DMS79 treated with DMSO at 0.1 percent for 48 hours (cell line): ENCODE results near the gene GDF9.

Source experiments
- DNase-seq: peaks from one replicate; lab custom pipeline; 2025; lab: John Stamatoyannopoulos, UW

Gene GDF9

DNA sequence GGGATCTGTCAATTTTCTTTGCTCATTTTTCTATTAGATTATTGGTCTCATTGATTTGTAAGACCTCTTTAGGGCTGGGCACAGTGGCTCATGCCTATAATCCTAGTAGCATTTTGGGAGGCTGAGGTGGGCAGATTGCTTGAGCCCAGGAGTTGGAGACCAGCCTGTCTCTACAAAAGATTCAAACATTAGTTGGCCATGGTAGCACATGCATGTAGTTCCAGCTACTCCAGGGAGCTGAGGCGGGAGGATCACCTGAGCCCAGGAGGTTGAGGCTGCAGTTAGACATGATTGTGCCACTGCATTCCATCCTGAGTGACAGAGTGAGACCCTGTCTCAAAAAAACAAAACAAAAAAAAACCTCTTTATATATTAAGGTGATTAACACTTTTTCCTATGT lies 29.4 kb downstream of the GDF9 start:
- no peak for DNase-seq

DNA sequence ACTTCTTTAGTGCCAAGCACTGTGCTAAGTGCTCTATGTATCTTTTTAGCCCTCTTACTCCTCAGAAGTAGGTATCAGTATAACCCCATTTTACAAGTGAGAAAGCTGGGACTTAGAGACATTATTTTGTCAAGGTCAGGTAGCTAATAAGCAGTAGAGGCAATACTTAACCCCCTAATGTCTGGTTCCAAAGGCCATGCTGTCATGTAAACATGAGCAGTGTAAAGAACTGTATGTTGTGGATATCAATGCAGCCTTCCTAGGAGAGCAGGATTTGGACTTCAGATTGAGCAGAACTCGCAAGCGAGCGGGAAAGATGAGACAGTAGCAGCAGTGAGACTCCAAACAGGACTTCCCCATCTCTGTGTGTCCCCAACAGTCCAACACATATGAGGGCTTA lies 32.2 kb downstream of the GDF9 start:
- no peak for DNase-seq

DNA sequence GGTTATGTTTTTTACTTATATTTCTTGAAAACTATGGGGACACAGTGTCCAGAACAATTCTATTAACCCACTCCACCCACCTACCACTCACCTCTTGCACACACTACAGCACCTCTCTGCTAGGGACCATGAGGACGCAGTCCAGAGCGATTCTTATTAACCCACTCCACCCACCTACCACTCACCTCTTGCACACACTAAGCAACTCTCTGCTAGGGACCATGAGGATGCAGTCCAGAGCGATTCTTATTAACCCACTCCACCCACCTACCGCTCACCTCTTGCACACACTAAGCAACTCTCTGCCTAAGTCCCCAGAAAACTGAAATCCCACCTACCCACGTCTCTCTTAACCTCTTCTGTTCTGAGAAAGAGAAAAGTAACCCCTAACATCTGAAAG lies 33.7 kb downstream of the GDF9 start:
- no peak for DNase-seq

DNA sequence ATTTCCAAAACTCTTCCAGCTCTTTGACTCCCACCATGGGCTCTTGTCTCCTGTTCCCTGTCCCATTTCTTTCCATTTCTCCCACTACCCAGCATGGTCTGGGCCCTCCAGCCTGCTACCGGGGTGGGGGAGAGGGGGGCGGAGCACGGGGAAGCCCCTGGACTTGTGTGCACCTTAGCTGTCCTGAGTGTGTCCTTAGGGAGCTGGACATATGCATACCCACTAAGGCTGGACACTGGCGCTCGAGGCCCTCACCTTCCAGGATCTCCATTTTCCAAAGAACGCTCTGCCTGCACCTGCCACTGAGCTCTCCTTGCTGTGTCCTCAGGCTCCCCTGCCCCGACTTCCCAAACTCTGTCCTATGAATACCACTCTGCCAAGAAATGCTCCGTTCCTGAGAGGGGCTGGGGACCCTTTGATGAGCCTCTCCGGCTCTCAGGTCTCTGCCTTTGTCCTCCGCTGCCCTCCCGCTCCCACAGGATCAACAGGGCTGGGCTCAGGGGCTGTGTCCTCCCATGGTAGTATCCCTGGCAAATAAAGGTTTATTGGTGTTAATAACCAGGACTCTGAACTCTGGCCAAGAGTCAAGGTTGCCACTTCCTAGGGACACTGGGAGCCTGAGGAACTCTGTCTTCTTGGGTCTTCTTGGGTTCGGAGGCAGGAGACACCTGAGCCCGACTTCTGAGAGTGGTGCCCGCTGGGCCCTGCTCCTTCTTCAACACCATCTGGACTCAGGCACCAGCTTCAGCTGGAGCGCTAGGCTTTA lies 35.0 kb downstream of the GDF9 start:
- DNase-seq = no peak

DNA sequence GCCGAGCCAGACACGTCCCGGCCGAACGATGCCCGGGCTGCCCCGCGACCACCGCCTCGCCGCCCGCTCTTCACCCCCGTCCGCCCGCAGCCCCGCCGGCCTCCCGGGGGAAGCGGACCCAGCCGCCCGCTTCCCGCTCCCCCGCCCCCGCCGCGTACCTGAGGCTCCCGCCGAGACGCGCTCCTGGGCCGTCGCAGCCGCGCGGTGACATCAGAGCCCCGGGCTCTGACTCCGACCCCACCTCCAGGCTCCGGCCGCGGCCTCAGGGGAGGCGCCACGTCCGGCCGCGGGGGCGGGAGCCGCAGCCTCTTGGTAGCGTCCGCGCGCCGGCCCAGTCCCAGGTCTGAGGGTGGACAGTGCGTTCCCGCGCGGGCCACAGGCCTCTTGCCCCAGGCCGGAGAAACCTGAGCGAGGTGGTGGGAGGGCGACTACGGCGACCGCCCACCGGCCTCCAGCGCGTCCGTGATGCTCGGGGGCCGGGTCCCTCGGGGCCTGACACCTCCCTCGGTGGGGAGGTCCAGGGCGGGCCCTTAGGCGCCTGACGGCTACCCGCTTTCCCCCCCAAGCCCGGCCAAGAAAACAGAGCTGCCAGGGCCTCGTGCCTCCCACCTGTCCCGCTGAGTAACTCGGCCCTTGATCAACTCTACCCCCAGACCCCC lies 35.7 kb downstream of the GDF9 start, which contains the start of gene SHROOM1:
SHROOM1 (minus strand) TSS at position 212 of the 659 bp plus-strand sequence. CDS start 4,507 bp downstream, outside the sequence.
- peak; percentile 2 for DNase-seq

DNA sequence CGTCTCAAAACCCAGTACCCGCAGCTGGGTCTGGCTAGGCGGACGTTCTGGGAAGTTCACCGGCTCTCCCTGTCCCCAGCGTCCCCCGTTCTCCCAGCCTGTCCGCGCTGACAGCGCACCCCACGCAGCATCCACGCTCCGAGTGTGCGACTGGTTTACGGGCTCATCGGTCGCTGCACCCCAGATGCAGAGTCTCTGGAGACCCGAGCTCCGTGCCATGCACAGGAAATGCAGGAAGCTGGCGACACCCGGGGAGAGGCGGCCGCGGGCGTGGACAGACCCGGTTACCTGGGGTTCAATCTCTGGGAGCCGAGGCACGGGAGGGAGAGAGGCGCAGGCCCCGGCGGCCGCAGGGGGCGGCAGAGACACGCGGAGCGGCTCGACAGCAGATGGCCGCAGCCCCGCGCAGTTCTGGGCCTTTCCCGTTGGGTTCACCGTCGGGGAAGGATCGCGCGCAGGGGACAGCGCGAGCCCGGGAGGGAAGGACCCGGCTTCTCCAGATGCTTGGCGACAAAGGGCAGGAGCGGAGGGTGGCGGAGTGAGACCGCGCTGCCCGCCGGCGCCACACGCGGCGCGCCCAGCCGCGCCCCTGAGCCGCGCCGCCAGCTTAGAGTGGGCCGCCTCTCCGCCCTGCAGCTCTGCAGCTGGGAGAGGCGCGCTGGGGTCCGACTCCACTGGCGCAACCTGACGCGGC lies 36.4 kb downstream of the GDF9 start:
- peak; percentile 31 for DNase-seq

DNA sequence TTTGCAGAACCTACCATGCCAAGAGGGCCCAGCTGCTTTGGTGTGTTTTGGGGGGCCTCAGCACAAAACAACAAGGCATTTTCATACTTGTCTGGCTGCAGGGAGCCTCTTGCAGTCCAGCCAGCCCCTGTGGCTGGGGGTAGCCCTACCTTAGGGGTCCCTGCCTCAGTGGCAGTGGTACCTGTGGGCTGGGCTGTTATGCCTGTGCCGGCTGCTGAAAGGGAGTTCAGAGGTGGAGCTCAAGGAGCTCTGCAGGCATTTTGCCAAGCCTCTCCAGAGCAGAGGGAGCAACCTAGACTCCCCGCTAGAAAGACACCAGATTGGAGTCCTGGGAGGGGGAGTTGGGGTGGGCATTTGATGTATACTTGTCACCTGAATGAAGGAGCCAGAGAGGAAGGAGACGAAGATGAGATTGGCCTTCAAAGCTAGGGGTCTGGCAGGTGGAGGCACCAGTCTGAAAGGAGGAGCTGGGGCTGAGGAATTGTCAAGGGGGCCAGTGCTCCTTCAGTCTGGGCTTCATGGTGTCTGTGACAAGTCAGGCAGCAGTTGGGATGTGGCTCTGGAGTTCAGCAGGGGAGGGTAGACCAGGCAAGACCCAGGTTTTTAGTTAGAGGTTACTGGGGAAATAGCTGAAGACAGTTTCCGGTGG lies 37.3 kb downstream of the GDF9 start:
- DNase-seq = peak; percentile 14

DNA sequence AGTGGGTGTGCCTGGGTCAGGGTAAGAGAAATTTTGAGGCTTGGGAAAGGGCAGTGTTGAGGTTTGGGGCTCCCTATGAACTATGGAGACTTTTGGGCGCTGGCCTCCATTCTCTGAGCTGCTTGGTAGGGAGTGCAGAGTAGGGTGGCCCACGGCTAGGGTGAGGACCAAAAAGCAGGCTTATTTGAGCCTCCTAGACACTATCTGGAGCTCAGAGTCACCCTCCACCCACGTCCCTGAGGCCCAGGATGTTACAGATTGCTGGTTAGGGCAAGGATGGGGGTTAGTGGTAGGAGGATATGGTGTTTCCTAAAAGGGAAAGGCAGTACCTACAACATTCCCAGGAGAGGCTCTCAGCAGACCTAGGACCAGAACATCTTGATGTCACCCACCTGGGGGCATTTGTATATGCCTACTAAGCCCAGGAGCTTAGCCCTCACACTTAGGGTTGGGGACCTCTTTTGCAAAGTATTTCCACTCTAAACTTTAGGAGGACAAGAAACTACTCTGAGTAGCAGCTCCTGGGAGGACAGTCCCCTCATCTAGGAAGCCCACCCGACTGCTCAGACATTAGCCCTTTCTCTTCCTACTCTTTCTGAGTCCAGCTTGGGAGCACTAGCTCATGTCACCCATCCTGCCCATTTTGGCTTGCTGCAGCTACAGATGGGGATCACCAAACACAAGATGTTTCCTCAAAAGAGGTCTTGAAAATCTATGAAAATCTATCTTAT lies 38.2 kb downstream of the GDF9 start:
- DNase-seq = no peak

DNA sequence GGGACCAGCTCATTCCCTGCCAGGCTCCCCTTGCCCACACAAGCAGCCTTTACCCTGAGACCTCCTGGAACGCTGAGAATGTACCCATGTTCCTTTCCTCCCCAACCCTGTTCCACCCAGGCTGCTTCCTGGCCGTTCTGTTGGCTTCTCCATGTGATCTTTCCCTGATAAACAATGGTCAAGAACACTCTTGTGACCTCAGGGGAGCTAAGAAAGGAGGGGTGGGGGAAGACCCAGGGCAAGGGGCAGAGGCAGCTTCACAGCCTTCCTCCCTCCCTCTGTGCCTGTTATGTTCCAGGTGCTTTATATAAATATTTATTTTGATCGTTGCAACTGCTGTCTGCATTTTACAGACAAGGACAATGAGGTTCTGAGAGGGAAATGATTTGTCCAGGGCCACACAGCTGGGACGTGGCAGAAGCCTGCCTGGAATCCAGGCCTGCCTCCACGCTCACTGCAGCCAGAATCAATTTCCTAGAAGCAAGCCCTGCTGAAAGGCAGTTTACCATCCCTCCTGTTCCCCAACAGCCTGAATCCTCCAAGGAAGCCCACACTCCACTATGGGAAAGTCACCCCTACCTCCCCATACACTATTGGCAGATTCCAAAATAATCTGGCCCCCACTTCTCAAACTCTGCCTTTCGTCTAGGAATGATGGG lies 39.7 kb downstream of the GDF9 start:
- no peak for DNase-seq

DNA sequence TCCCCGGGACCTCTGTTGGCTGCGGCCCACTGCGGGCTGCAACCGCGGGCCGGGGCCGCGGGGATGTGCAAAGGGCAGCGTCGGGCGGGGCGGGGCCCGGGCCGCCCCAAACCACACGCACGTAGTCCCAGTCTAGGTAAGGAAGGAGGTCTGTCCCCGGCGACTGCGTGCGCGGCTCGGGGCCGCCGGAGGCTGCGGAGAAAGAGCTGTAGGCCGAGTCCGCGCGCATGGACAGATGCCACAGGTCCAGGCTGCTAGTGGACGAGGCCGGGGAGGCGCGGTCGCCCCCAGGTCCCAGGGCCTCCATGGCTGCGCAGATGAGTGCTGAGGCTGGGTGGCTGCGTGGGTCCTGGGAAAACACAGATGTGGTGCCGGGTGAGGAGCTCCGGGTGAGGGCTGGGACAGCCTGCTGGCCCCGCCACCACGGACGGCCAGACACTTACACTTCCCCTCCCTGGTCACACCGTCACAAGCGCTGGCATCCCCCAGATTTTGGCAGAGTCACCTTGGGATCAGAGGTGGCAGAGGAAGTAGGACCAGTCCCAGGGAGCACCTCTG lies 40.4 kb downstream of the GDF9 start:
- no peak for DNase-seq

DNA sequence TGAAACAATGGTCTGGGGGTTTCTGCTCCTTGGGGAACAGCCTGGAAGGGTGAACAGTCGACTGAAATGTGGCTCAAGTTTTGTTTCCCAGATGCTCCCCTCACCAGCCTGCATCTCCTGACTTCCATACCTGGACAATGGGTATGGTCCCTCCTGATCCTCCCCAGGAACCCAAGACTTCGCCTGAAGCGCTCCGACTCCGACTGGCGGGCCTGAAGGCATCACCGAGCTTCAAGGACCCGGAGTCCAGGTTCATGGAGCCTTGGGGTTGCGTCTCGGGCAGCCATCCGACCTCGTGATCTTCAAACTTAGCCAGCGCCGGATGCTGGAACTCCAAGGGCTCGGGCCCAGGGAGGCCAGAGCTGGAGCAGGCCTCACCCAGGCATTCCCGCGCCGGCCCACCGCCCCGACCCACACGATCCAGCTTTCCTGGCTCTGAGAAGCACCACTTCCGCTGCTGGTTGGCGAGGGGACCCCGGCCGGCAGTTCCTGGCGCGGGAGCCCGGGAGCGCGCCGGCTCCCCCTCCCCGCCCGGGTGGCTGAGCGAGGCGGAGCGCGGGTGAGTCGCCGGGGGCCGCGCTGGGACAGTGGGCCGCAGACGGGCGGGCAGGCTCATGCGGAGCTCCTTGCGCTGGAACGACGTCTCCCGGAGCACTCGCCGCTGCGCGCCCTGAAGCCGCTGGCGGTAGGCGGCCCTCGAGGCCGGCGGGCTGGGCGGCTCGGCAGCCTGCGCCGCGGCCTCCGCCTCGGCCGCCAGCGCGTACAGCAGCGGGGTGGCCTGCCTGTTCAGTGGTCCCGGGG lies 41.0 kb downstream of the GDF9 start:
- no peak for DNase-seq

DNA sequence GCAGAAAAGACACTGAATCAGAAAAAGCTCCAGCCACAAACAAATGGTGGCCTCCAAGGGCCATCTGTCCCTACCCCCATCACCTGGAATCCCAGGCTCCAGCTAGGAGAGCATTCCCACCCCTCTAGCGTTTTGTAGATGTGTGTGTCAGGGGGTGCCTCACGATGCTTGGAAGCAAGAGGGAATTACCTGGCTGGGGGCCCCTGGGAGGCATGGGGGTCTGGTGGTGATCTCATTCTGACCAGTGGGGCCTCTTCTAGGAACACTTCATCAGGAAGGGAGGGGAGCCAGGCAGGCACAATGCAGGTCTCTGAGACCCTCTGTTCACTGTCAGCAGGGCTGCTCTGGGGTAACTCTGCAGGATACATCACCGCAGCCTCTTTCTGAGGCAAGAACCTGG lies 41.8 kb downstream of the GDF9 start:
- no peak for DNase-seq

DNA sequence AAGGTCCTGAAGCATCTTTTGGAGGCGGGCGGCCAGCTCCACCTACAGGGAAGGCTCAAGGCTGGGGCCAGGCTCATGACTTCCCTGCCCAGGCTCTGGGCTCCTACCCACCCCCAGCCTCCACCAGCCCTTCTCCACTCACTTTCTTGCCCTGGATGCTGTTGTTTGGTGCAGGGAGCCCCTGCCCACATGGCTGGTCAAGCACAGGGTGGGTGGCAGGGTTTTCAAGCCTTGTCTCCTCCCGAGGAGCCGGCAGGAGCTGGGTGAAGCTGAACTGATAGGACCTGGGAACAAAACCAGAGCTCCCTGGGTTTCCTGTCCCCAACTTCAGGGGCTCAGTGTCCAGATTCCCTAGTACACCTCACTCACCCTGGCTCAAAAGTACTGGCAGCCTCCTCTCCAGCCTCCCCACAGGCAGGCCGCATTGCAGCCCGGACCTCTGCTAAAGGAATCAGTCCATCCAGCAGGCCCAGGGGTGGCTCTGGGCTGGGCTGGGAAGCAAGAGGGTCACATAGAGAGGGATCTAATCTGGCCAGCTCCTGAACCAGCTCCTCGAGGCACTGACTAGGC lies 42.7 kb downstream of the GDF9 start:
- no peak for DNase-seq

DNA sequence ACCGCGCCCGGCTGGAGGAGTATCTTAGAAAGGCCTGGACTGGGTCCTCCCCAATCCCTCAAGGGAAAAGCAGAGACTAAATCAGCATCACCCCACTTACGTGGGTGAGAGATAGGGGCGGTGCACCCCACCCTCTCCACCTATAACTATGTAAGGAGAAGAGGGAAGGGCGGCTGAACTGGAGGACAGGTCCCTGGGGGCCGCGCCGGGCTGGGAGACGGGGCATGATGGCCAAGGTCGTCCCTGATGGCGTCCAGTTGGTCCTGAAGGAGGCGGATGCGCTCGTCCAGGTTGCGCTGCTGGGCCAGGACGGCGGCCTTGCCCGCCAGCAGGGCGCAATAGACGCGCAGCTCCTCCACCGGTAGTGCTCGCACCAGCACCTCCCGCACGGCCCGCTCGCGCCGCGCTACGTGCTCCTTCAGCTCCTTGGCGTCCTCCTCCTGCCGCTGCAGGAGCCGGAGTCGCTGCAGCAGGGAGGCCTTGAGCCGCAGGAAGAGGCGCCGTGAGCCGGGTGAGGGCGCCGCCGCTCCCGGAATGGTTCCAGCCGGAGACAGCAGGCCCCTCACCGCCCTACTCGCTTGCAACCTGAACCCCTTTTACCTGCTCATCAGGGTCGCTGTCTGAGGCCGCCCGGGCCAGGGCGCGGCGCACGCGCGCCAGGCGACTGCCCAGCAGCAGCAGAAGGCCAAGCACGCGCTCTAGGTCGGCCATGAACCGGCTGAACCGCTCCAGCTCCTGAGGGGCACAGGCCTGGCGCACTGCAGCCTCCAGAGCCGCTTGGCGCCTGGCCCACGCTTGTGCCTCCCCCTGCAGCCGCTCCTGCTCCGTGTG lies 43.4 kb downstream of the GDF9 start:
- DNase-seq = no peak

DNA sequence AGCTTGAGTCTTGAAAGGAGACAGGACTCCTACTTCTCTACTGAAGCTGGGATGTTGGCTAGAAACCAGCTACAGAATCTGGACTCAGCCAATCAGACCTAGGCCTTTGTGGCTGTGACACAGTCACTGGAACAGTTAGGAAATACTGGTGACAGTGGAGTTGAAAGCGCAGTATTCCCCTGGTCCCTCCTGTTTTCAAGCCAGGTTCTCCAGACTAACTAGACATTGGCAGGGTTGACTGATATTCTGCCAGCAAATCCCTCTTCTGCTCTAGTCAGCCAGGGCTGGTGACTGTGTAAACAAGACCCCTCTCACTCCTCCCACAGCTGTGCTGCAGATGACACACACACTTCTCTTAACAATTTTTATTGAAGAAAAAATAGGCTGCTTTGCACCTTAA lies 44.5 kb downstream of the GDF9 start:
- DNase-seq = peak; percentile 37

DNA sequence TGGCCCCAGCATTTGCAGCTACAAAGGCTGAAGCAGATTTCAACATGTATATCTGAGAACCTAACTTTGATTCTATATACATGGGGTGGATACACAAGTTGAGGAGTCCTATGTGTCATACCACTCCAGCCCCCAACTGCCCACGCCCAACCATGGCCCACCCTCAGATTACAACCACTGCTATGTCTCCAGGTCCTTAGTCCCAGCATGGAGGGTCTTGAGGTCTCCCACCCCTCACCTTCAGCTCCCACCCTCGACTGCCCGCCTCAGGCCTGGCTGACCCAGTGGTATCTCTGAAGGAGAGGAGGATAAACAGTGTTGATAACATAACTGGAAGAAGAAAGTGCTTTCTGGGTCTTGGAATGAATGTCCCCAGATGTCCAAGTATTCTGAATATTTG lies 44.9 kb downstream of the GDF9 start:
- DNase-seq = no peak

DNA sequence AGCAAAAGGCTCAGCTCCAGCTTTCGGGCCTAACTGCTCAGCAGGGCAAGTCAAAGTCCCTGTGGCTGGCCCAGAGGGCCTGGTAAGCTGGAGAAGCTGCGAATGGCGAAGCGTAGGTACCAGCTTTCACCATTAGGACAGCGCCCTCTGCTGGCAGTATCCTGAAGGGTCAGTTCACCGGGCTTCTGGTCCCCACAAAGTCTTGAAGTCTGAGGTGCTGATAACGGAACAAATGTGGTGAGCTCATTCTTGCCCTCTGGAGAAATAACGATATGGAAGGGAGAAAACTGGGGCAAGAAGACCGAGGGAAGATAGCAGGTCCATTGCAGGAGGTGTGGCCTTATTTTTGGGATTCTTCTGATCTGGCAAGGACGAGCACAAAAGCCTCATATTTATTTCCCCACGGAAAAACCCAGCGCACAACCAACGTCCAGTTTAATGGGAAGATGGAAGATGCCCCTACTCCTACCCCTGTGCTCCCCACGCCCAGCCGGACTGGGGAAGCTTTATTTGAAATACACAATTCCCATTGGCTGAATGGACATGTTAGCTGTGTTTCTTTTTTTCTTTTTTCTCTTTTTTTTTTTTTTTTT lies 46.0 kb downstream of the GDF9 start:
- DNase-seq = peak; percentile 5

DNA sequence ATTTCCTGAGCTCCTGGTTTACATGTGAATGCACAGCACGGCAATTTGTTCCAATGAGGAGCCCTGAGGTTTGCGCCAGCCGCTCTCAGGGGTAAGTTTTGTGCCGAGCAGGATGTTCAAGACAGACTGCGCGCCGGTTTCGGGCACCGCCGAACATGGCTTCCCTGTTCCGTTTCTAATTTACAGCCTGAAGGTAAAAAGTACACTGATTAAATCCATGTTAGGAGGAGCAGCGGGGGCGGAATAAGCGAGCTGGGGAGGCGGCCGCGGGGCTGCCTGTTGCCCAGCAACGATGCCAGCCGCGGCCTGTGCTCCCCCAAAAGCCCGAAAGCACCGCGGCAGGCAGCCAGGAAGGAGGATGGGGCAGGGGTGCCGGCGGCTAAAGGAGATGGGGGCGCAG lies 46.8 kb downstream of the GDF9 start:
- no peak for DNase-seq

DNA sequence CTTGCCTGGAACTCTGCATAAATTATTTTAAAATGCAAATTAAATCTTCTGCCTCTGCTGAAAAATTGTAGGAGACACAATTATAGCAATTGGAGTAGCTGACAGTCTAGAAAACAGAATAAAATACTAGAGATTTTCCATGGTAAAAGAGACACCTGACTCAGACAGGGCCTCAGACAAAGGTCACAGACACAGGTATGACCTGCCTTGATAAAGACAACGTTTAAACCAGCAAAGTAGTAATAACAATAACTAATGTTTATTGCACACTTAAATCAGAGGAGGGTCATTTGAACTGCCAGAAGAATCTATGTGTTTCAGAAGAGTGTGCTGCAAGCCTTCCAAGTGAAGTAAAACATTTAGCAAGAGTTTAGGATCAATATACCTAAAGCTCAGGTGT lies 49.3 kb downstream of the GDF9 start:
- DNase-seq = no peak
